Measurements from ENCODE around the gene USP15.

USP15 gene

DNA sequence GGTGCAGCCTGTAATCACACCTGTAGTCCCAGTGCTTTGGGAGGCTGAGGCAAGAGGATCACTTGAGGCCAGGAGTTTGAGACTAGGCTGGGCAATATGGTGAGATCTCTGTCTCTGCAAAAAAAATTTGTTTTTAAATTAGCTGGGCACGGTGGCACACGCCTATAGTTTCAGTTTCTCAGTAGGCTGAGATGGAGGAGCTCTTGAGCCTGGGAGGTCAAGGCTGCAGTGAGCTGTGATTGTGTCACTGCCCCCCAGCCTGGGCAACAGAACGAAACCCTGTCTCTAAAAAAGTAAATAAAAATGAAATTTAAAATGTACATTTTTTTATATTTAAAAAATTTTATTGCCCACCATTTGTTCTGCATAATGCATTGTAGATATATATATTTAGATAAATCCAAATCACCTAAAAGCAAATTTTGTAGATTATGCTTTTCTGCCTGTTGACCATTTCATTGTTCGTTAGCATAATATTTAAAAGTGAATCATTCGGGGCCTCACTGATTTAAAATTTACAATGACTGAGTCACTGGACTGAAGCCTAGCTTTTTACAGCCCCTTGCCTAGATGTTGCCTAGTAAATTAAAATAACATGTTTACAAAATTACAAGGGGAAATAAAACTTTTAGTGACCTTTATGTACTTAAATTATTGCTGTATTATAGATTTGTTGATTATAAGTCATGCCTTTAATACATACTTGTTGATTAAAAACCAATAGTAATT is 87.9 kb downstream of the USP15 start:
- no peaks in the 10 kb centered on the region for H3K9me3 ChIP-seq (ENCODE audit: insufficient read depth, low read length)
- H4K20me1 ChIP-seq (ENCODE audit: insufficient read depth, low read length) = no peaks in the 10 kb centered on the region
- H3K27me3 ChIP-seq (ENCODE audit: low read depth, low read length) = no peaks in the 10 kb centered on the region
- H3K4me1 ChIP-seq (ENCODE audit: low read length) = peaks cover 8% of the 10 kb centered on the region
- H3K79me2 ChIP-seq (ENCODE audit: low read length) = no peaks in the 10 kb centered on the region
- no peak overlapping the region for H3K9ac ChIP-seq (ENCODE audit: low read length)
- H3K36me3 ChIP-seq (replicated peaks; ENCODE audit: low read depth, low read length) = no peaks in the 10 kb centered on the region
- no peak overlapping the region for H2AFZ ChIP-seq (ENCODE audit: low read depth, low read length)
- no peak overlapping the region for H3K4me2 ChIP-seq (ENCODE audit: low read length)
- no peak overlapping the region for H3K27ac ChIP-seq (ENCODE audit: low read length)
- TF ChIP-seq, protein P1, sequence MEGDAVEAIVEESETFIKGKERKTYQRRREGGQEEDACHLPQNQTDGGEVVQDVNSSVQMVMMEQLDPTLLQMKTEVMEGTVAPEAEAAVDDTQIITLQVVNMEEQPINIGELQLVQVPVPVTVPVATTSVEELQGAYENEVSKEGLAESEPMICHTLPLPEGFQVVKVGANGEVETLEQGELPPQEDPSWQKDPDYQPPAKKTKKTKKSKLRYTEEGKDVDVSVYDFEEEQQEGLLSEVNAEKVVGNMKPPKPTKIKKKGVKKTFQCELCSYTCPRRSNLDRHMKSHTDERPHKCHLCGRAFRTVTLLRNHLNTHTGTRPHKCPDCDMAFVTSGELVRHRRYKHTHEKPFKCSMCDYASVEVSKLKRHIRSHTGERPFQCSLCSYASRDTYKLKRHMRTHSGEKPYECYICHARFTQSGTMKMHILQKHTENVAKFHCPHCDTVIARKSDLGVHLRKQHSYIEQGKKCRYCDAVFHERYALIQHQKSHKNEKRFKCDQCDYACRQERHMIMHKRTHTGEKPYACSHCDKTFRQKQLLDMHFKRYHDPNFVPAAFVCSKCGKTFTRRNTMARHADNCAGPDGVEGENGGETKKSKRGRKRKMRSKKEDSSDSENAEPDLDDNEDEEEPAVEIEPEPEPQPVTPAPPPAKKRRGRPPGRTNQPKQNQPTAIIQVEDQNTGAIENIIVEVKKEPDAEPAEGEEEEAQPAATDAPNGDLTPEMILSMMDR (IDR thresholded peaks at IDR 0.05; ENCODE audit: low read depth, low read length) = no peak
- no peak for TF ChIP-seq EZH2phosphoT487 (IDR thresholded peaks at IDR 0.05; ENCODE audit: low read depth)
- H3K4me3 ChIP-seq (ENCODE audit: low read length) = no peak overlapping the region

DNA sequence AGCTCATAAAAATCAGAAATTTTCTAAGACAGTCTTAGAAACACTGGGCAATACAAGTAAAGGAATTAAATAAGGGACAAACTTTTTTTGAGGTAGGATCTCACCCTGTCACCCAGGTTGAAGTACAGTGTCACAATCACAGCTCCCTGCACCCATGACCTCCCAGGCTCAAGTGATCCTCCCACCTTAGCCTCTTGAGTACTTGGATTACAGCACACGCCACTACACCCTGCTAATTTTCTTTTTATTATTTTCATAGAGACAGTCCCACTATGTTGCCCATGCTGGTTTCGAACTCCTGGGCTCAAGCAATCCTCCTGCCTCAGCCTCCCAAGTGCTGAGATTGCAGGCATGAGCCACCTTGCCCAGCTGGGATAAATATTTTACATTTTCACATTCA is 90.3 kb downstream of the USP15 start:
- Histone ChIP-seq H3K36me3 (replicated peaks; ENCODE audit: low read depth, low read length) (peaks cover 3% of the 10 kb centered on the region), H3K27me3 (ENCODE audit: low read depth, low read length) (no peaks in the 10 kb centered on the region), H3K9me3 (ENCODE audit: insufficient read depth, low read length) (no peaks in the 10 kb centered on the region), H3K79me2 (ENCODE audit: low read length) (no peaks in the 10 kb centered on the region), H3K4me1 (ENCODE audit: low read length) (peaks cover 8% of the 10 kb centered on the region), H3K4me2 (ENCODE audit: low read length) (no peak overlapping the region), H3K4me3 (ENCODE audit: low read length) (no peak overlapping the region), H3K27ac (ENCODE audit: low read length) (no peak overlapping the region), H3K9ac (ENCODE audit: low read length) (no peak overlapping the region), H4K20me1 (ENCODE audit: insufficient read depth, low read length) (no peaks in the 10 kb centered on the region), H2AFZ (ENCODE audit: low read depth, low read length) (no peak overlapping the region)
- TF ChIP-seq, protein P1 (IDR thresholded peaks at IDR 0.05; ENCODE audit: low read depth, low read length) = no peak
- TF ChIP-seq EZH2phosphoT487 (IDR thresholded peaks at IDR 0.05; ENCODE audit: low read depth) = no peak

DNA sequence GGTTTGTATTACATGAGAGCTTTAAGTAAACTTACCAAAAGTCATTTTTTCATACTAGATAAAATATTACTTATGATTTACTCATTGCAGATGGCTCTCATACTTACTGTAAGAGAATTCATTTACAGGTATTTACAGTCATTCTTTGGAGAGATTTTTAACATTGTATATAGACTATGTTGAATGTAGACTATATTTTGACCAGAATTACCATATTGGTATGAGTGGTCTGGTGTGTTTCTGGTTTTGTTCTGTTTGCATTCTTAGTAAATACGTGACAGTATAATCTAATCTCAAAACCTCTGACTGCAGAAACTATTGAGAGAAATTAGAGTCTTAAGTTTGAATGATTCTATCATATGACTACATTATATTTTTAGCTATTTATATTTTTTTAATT is 91.1 kb downstream of the USP15 start:
- H3K36me3 ChIP-seq (replicated peaks; ENCODE audit: low read depth, low read length) = peaks cover 3% of the 10 kb centered on the region
- no peak overlapping the region for H3K27ac ChIP-seq (ENCODE audit: low read length)
- peaks cover 8% of the 10 kb centered on the region for H3K4me1 ChIP-seq (ENCODE audit: low read length)
- no peaks in the 10 kb centered on the region for H3K27me3 ChIP-seq (ENCODE audit: low read depth, low read length)
- H2AFZ ChIP-seq (ENCODE audit: low read depth, low read length) = no peak overlapping the region
- H3K79me2 ChIP-seq (ENCODE audit: low read length) = no peaks in the 10 kb centered on the region
- TF ChIP-seq, protein P1 (IDR thresholded peaks at IDR 0.05; ENCODE audit: low read depth, low read length) = no peak
- no peak for TF ChIP-seq EZH2phosphoT487 (IDR thresholded peaks at IDR 0.05; ENCODE audit: low read depth)
- H4K20me1 ChIP-seq (ENCODE audit: insufficient read depth, low read length) = no peaks in the 10 kb centered on the region
- H3K4me3 ChIP-seq (ENCODE audit: low read length) = no peak overlapping the region
- H3K4me2 ChIP-seq (ENCODE audit: low read length) = no peak overlapping the region
- H3K9ac ChIP-seq (ENCODE audit: low read length) = no peak overlapping the region
- H3K9me3 ChIP-seq (ENCODE audit: insufficient read depth, low read length) = no peaks in the 10 kb centered on the region

DNA sequence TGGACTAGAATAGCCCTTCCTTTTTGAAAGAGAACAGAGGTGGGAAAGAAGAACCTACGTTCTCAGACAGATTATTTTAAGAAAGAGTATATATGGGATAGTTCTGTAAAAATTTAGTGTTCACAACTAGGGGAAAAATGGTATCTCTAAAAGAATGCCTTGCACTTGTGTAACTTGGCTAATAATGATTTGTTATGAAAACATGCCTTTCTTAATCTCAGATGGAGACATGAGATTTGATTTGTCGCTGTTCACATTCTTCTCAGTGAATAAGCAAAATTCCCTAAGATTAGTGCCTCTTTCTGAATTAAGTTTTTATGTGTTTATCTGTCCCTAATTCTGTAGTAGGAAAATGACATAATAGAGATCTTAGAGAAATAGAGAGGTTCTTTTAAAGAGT is 100.8 kb downstream of the USP15 start:
- TF ChIP-seq, protein P1 (IDR thresholded peaks at IDR 0.05; ENCODE audit: low read depth, low read length) = no peak
- no peak for TF ChIP-seq EZH2phosphoT487 (IDR thresholded peaks at IDR 0.05; ENCODE audit: low read depth)
- H3K36me3 ChIP-seq (replicated peaks; ENCODE audit: low read depth, low read length) = peaks cover 11% of the 10 kb centered on the region

More for the DNA sequence above, 100.8 kb downstream of the USP15 start:
- no peak overlapping the region for H3K9ac ChIP-seq (ENCODE audit: low read length)
- H3K27me3 ChIP-seq (ENCODE audit: low read depth, low read length) = no peaks in the 10 kb centered on the region
- H3K4me3 ChIP-seq (ENCODE audit: low read length) = no peak overlapping the region
- H4K20me1 ChIP-seq (ENCODE audit: insufficient read depth, low read length) = no peaks in the 10 kb centered on the region
- no peak overlapping the region for H3K4me2 ChIP-seq (ENCODE audit: low read length)
- H3K79me2 ChIP-seq (ENCODE audit: low read length) = peaks cover 10% of the 10 kb centered on the region
- peaks cover 12% of the 10 kb centered on the region for H3K4me1 ChIP-seq (ENCODE audit: low read length)
- H3K9me3 ChIP-seq (ENCODE audit: insufficient read depth, low read length) = no peaks in the 10 kb centered on the region
- H2AFZ ChIP-seq (ENCODE audit: low read depth, low read length) = no peak overlapping the region
- H3K27ac ChIP-seq (ENCODE audit: low read length) = no peak overlapping the region

All from OCI-LY3 (cell line).